ENCODE measurements around the gene GGA1.

Gene GGA1

DNA sequence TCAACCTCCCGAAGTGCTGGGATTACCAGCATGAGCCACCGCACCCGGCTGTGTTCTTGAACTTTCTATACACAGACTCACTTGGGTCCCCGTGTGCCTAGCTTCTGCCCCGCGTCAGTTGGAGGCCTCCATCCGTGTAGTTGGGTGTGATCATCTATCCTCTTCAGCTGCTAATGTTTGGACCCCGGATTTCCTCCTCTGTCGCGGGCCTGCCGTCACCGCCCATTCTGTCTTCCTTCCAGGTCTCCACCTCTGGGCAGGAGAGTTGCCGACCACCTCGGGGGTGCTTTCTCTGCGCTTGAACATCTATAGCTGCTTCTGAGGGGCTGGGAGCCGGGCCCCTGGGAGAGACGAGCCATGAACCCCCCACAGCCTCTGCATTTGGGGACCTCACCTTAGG lies 42.8 kb upstream of the GGA1 start:
- no peak overlapping the region for H3K4me3 ChIP-seq (ENCODE audit: low read depth, low read length)
- no peak for DNase-seq (ENCODE audit: low read depth, low spot score)
- ChIA-PET CTCF (interaction anchor here (0.8 to 22.2 kb wide), 10 partner anchors 7 to 42 kb away, joined by 3 to 728 read pairs (median 36); partner anchors contain the start of genes CDC42EP1, GGA1 and LGALS2), POLR2A (interaction anchor here (2.0 to 2.2 kb wide), 2 partner anchors 20 to 26 kb away, joined by 5 to 10 read pairs; no protein-coding TSS in a partner anchor)
- TF ChIP-seq CTCF (IDR thresholded peaks at IDR 0.05; ENCODE audit: insufficient read depth, low read length, missing control alignments), result no peak

DNA sequence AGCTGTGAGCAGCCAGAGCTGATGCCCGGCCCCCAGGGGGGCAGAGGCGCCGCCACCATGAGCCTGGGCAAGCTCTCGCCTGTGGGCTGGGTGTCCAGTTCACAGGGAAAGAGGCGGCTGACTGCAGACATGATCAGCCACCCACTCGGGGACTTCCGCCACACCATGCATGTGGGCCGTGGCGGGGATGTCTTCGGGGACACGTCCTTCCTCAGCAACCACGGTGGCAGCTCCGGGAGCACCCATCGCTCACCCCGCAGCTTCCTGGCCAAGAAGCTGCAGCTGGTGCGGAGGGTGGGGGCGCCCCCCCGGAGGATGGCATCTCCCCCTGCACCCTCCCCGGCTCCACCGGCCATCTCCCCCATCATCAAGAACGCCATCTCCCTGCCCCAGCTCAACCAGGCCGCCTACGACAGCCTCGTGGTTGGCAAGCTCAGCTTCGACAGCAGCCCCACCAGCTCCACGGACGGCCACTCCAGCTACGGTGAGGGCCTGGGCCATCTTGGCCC lies 42.3 kb upstream of the GGA1 start:
- CTCF ChIA-PET, result interaction anchor here (0.8 to 22.2 kb wide), 12 partner anchors 8 to 78 kb away, joined by 3 to 728 read pairs (median 12); partner anchors contain the start of genes CDC42EP1, GGA1 and LGALS2

GRCh38 chr22:37566903-37567798 lies 41.5 kb upstream of the GGA1 start:
- CTCF ChIA-PET, result interaction anchor here (0.7 to 22.2 kb wide), 20 partner anchors 9 to 250 kb away, joined by 3 to 728 read pairs (median 4); partner anchors contain the start of genes CDC42EP1, GGA1 and LGALS2
- DNase-seq (ENCODE audit: low read depth, low spot score), result no peak
- no peak overlapping the region for H3K4me3 ChIP-seq (ENCODE audit: low read depth, low read length)
- TF ChIP-seq CTCF (IDR thresholded peaks at IDR 0.05; ENCODE audit: insufficient read depth, low read length, missing control alignments), result peak; percentile 83
- POLR2A ChIA-PET, result interaction anchor here (2.0 to 2.2 kb wide), 2 partner anchors 21 to 25 kb away, joined by 5 to 10 read pairs; no protein-coding TSS in a partner anchor

More for the DNA sequence above, 42.3 kb upstream of the GGA1 start:
- no peak for TF ChIP-seq CTCF (IDR thresholded peaks at IDR 0.05; ENCODE audit: insufficient read depth, low read length, missing control alignments)
- H3K4me3 ChIP-seq (ENCODE audit: low read depth, low read length), result no peak overlapping the region
- POLR2A ChIA-PET, result interaction anchor here (2.0 to 2.2 kb wide), 2 partner anchors 20 to 26 kb away, joined by 5 to 10 read pairs; no protein-coding TSS in a partner anchor
- no peak for DNase-seq (ENCODE audit: low read depth, low spot score)

DNA sequence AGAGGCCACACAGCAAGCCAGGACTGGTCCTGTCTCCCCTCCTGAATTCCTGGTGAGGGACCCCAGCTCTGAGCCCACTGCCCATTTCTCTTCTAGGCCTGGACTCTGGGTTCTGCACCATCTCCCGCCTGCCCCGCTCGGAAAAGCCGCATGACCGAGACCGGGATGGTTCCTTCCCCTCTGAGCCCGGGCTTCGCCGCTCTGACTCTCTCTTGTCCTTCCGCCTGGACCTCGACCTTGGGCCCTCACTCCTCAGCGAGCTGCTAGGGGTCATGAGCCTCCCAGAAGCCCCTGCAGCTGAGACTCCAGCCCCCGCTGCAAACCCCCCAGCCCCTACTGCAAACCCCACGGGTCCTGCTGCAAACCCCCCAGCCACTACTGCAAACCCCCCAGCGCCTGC lies 40.6 kb upstream of the GGA1 start:
- ChIA-PET POLR2A (no interaction called here), CTCF (interaction anchor here (0.7 to 22.2 kb wide), 15 partner anchors 9 to 251 kb away, joined by 3 to 728 read pairs (median 5); partner anchors contain the start of genes CARD10, CDC42EP1, GGA1 and LGALS2)
- no peak for TF ChIP-seq CTCF (IDR thresholded peaks at IDR 0.05; ENCODE audit: insufficient read depth, low read length, missing control alignments)
- no peak overlapping the region for H3K4me3 ChIP-seq (ENCODE audit: low read depth, low read length)
- no peak for DNase-seq (ENCODE audit: low read depth, low spot score)

DNA sequence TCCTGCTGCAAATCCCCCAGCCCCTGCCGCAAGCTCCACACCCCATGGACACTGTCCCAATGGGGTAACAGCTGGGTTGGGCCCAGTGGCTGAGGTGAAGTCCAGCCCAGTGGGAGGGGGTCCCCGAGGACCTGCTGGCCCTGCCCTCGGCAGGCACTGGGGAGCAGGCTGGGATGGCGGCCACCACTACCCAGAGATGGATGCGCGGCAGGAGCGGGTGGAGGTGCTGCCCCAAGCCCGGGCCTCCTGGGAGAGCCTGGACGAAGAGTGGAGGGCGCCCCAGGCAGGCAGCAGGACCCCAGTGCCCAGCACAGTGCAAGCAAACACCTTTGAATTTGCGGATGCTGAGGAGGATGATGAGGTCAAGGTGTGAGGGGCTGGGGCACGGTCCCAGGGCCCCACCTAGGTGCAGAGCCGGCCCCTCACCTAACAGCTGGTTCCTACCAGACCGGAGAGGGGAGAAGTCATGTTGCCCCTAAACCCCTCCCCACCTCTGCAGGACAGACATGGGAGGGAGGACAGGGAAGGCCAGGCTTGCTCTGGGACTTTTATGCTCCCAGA lies 40.1 kb upstream of the GGA1 start:
- POLR2A ChIA-PET, result no interaction called here
- DNase-seq (ENCODE audit: low read depth, low spot score), result no peak
- CTCF ChIA-PET, result interaction anchor here (0.7 to 22.2 kb wide), 9 partner anchors 9 to 75 kb away, joined by 3 to 728 read pairs (median 52); partner anchors contain the start of genes CARD10, CDC42EP1, GGA1 and LGALS2

More for the DNA sequence above, 40.1 kb upstream of the GGA1 start:
- no peak for TF ChIP-seq CTCF (IDR thresholded peaks at IDR 0.05; ENCODE audit: insufficient read depth, low read length, missing control alignments)
- H3K4me3 ChIP-seq (ENCODE audit: low read depth, low read length), result no peak overlapping the region

All from AG04449 (cell line).